IMR-90 (cell line): ENCODE results near the gene HEATR1. TPM values are rescaled to one million over a fixed set of nuclear protein-coding genes. Genes with fewer than 3 reads are reported as not detected.

Experiments used
- ATAC-seq: fragments of 200-7000 bp; cut with Tn5 transposase; 2 replicates; pipeline ENCODE4 v1.9.1; 2020; ENCODE audit warnings: low read depth, mild to moderate bottlenecking, moderate library complexity
- BruUV-seq: library from RNA; stranded (reverse); fragments of 400-500 nt; replicated peaks from 2 replicates; lab custom pipeline; 2021; lab: Mats Ljungman, UMichigan
- CTCF ChIA-PET: fragments of 300-600 bp; formaldehyde crosslinking; extraction: SDS; loops from one replicate; lab custom pipeline; 2021; ENCODE audit warnings: antibody characterized with exemption; lab: Yijun Ruan, JAX
- POLR2A ChIA-PET: fragments of 300-600 bp; sonication (Branson Sonifier 250); formaldehyde crosslinking; loops from one replicate; lab custom pipeline; 2022; ENCODE audit warnings: antibody characterized with exemption; ENCODE audit not compliant: unreplicated experiment; lab: Charles Lee
- DNase-seq: peaks from one replicate; pipeline ENCODE4 v3.0.0; 2013
- H2AFZ ChIP-seq: replicated peaks from 2 replicates; pipeline ENCODE3; 2013; ENCODE audit warnings: low read length, mild to moderate bottlenecking; ENCODE audit not compliant: poor library complexity
- H2AK5ac ChIP-seq: 2 replicates; pipeline ENCODE4 v1.6.1; 2013; ENCODE audit warnings: low read depth, low read length, inconsistent platforms
- H2AK9ac ChIP-seq: replicated peaks from 2 replicates; pipeline ENCODE3; 2013; ENCODE audit warnings: mild to moderate bottlenecking, low read depth, low read length, moderate library complexity; ENCODE audit not compliant: poor library complexity
- H2BK120ac ChIP-seq: 2 replicates; pipeline ENCODE4 v1.6.1; 2013; ENCODE audit warnings: low read depth, low read length, inconsistent platforms
- H2BK15ac ChIP-seq: 3 replicates; pipeline ENCODE4 v1.6.1; 2013; ENCODE audit warnings: low read depth, low read length, inconsistent platforms
- H2BK20ac ChIP-seq: 2 replicates; pipeline ENCODE4 v1.6.1; 2013; ENCODE audit warnings: low read depth, mild to moderate bottlenecking, inconsistent platforms, low read length, moderate library complexity
- H2BK5ac ChIP-seq: 2 replicates; pipeline ENCODE4 v1.6.1; 2013; ENCODE audit warnings: mild to moderate bottlenecking, low read depth, low read length, inconsistent platforms; ENCODE audit not compliant: poor library complexity, severe bottlenecking
- H3K14ac ChIP-seq: replicated peaks from 2 replicates; pipeline ENCODE4 v1.6.1; 2013; ENCODE audit warnings: low read depth, low read length, inconsistent platforms
- H3K18ac ChIP-seq: 2 replicates; pipeline ENCODE4 v1.6.1; 2013; ENCODE audit warnings: low read depth, low read length, control low read depth
- H3K23ac ChIP-seq: 2 replicates; pipeline ENCODE4 v1.6.1; 2013; ENCODE audit warnings: low read depth, low read length, inconsistent platforms
- H3K27ac ChIP-seq: 2 replicates; pipeline ENCODE4 v1.5.1; 2013; ENCODE audit warnings: mild to moderate bottlenecking, control low read depth, low read length; ENCODE audit not compliant: insufficient read depth
- H3K27me3 ChIP-seq: 2 replicates; pipeline ENCODE4 v1.6.1; 2013; ENCODE audit warnings: low read length; ENCODE audit not compliant: control insufficient read depth, insufficient read depth
- H3K36me3 ChIP-seq: 2 replicates; pipeline ENCODE4 v1.6.1; 2013; ENCODE audit warnings: low read length, mixed read lengths; ENCODE audit not compliant: control insufficient read depth, insufficient read depth
- H3K4ac ChIP-seq: 2 replicates; pipeline ENCODE4 v1.6.1; 2013; ENCODE audit warnings: low read depth, low read length, inconsistent platforms
- H3K4me1 ChIP-seq: 2 replicates; pipeline ENCODE4 v1.6.1; 2013; ENCODE audit warnings: low read length, mixed read lengths; ENCODE audit not compliant: control insufficient read depth, insufficient read depth
- H3K4me2 ChIP-seq: 2 replicates; pipeline ENCODE4 v1.6.1; 2013; ENCODE audit warnings: low read depth, mild to moderate bottlenecking, control low read depth, low read length, moderate library complexity
- H3K4me3 ChIP-seq: 2 replicates; pipeline ENCODE4 v1.5.1; 2013; ENCODE audit warnings: low read depth, mild to moderate bottlenecking, control low read depth, low read length, moderate library complexity; ENCODE audit not compliant: insufficient read depth
- H3K56ac ChIP-seq: 2 replicates; pipeline ENCODE4 v1.6.1; 2013; ENCODE audit warnings: low read length, inconsistent platforms; ENCODE audit not compliant: insufficient read depth; ENCODE audit errors: extremely low read depth
- H3K79me1 ChIP-seq, 2 experiments: 2 replicates each; pipeline ENCODE4 v1.6.1; 2013; ENCODE audit warnings: low read length in 2 of 2, inconsistent platforms in 1 of 2, low read depth in 1 of 2
- H3K9ac ChIP-seq: 2 replicates; pipeline ENCODE4 v1.6.1; 2013; ENCODE audit warnings: low read depth, low read length, control low read depth
- H3K9me1 ChIP-seq: 2 replicates; pipeline ENCODE4 v1.6.1; 2013; ENCODE audit warnings: low read length, inconsistent platforms; ENCODE audit not compliant: insufficient read depth
- H3K9me3 ChIP-seq: 2 replicates; pipeline ENCODE4 v1.6.1; 2013; ENCODE audit warnings: low read length; ENCODE audit not compliant: control insufficient read depth, insufficient read depth
- H4K20me1 ChIP-seq: 2 replicates; pipeline ENCODE4 v1.6.1; 2013; ENCODE audit warnings: low read length, inconsistent platforms; ENCODE audit not compliant: insufficient read depth
- H4K5ac ChIP-seq: 2 replicates; pipeline ENCODE4 v1.6.1; 2013; ENCODE audit warnings: mild to moderate bottlenecking, low read depth, low read length, control low read depth
- H4K8ac ChIP-seq, 2 experiments: 2 replicates each; pipeline ENCODE4 v1.6.1; 2013; ENCODE audit warnings: low read depth in 2 of 2, low read length in 2 of 2, control low read depth in 1 of 2, inconsistent platforms in 1 of 2
- H4K91ac ChIP-seq: 2 replicates; pipeline ENCODE4 v1.6.1; 2013; ENCODE audit warnings: low read depth, low read length, inconsistent platforms; ENCODE audit not compliant: insufficient read depth
- CEBPB ChIP-seq: IDR thresholded peaks from 2 replicates; pipeline ENCODE4 v1.6.1; 2012; ENCODE audit warnings: low read depth, low read length, improper control_type of control experiment
- POLR2A ChIP-seq: IDR thresholded peaks from 2 replicates; pipeline ENCODE4 v1.6.1; 2012; ENCODE audit warnings: mild to moderate bottlenecking, low read depth, low read length
- RCOR1 ChIP-seq: IDR thresholded peaks from 2 replicates; pipeline ENCODE4 v1.6.1; 2012; ENCODE audit warnings: mild to moderate bottlenecking, low read length, improper control_type of control experiment; ENCODE audit not compliant: insufficient replicate concordance
- SMC3 ChIP-seq: fragments of 150-350 bp; IDR thresholded peaks from 2 replicates; pipeline ENCODE4 v1.6.1; 2016; ENCODE audit warnings: low read depth, mild to moderate bottlenecking, antibody characterized with exemption, low read length, moderate library complexity
- WGBS, 2 experiments: methylation state at CpG; one replicate each; pipeline versions ENCODE4 v1.1.5 to v1.1.7; 2013; ENCODE audit warnings: missing lambda C conversion rate in 2 of 2; ENCODE audit not compliant: insufficient read length in 1 of 2; ENCODE audit errors: extremely low coverage in 2 of 2; 5-methylcytosine and 5-hydroxymethylcytosine counted together
- dilution Hi-C: fragments of 300-500 bp; cut with HindIII; formaldehyde crosslinking; loops from one replicate; pipeline ENCODE4 v1.14.3; 2018; ENCODE audit warnings: low sequenced_read_pairs; ENCODE audit not compliant: unreplicated experiment
- in situ Hi-C: fragments of 300-500 bp; cut with MboI; formaldehyde crosslinking; loops from 3 replicates; pipeline ENCODE4 v1.14.3; 2019; ENCODE audit warnings: low sequenced_read_pairs, inconsistent platforms, mixed read lengths
- intact Hi-C: fragments of 100-400 bp; cut with micrococcal nuclease; formaldehyde crosslinking; loops from 2 replicates; pipeline ENCODE4 v1.10.0; 2022
- polyA plus RNA-seq, 3 experiments: library from polyadenylated mRNA; depleted of rRNA; stranded (reverse); fragments of >200 nt; gene quantifications; 2 replicates each; pipeline ENCODE4 v1.2.3, GENCODE V29; 2012; ENCODE audit warnings: low replicate concordance in 1 of 3
- total RNA-seq: library from RNA; depleted of rRNA; stranded (reverse); fragments of >200 nt; gene quantifications from 2 replicates; pipeline ENCODE4 v1.2.3, GENCODE V29; 2012
- TF ChIP-seq, protein P1 (sequence below): fragments of 150-350 bp; IDR thresholded peaks from 2 replicates; pipeline ENCODE4 v1.6.1; 2016; ENCODE audit warnings: low read depth, mild to moderate bottlenecking, low read length, moderate library complexity, borderline replicate concordance

Gene HEATR1
- total and polyA plus RNA-seq, 2 of the 4 experiments (the other 2 are of a cell fraction), result 8.5 to 53.8 TPM

GRCh38 chr1:236590553-236591150 is 13.7 kb downstream of the HEATR1 start:
- Histone ChIP-seq H2AK9ac (no peak overlapping the region), H3K56ac (no peak overlapping the region), H3K18ac (no peak overlapping the region), H2BK120ac (no peak overlapping the region), H3K4me2 (no peak overlapping the region), H3K4me3 (no peak overlapping the region), H3K14ac (no peak overlapping the region), H3K79me1 (no peaks in the 10 kb centered on the region; a peak in 1 of 4 replicates), H4K8ac (no peak overlapping the region), H3K9ac (no peak overlapping the region), H3K9me1 (no peaks in the 10 kb centered on the region), H2AK5ac (no peak overlapping the region), H4K5ac (no peak overlapping the region), H3K4me1 (no peaks in the 10 kb centered on the region), H4K91ac (no peak overlapping the region), H2AFZ (no peak overlapping the region), H4K20me1 (no peaks in the 10 kb centered on the region), H3K27ac (no peak overlapping the region), H3K36me3 (peaks cover 16% of the 10 kb centered on the region), H3K9me3 (no peaks in the 10 kb centered on the region), H3K27me3 (no peaks in the 10 kb centered on the region), H3K23ac (no peak overlapping the region), H3K4ac (no peak overlapping the region), H2BK5ac (no peak overlapping the region), H2BK15ac (no peak overlapping the region), H2BK20ac (no peak overlapping the region)
- ChIA-PET CTCF (no interaction called here), POLR2A (no interaction called here)
- intact Hi-C loops, result loop anchor here (10.0 kb wide), 1 partner anchor 234 kb away; no protein-coding TSS in a partner anchor
- no TSS peak for BruUV-seq
- no peak for DNase-seq
- in situ Hi-C loops, result loop anchor here (5.0 kb wide), 1 partner anchor 43 kb away; no protein-coding TSS in a partner anchor
- no CpG with 5 or more reads among the region's 2 CpGs for WGBS, 2 experiments
- dilution Hi-C loops, result no loop called here
- no peak for ATAC-seq
- TF ChIP-seq POLR2A (no peak), CEBPB (no peak), RCOR1 (no peak), SMC3 (no peak)
- TF ChIP-seq, protein P1, sequence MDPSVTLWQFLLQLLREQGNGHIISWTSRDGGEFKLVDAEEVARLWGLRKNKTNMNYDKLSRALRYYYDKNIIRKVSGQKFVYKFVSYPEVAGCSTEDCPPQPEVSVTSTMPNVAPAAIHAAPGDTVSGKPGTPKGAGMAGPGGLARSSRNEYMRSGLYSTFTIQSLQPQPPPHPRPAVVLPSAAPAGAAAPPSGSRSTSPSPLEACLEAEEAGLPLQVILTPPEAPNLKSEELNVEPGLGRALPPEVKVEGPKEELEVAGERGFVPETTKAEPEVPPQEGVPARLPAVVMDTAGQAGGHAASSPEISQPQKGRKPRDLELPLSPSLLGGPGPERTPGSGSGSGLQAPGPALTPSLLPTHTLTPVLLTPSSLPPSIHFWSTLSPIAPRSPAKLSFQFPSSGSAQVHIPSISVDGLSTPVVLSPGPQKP, result no peak
